Cortex of kidney (tissue), 1 donor: ENCODE results near the gene KCTD16.

ENCODE experiments used
- DNase-seq: peaks from one replicate; lab custom pipeline; 2025; lab: John Stamatoyannopoulos, UW

The KCTD16 gene

GRCh38 chr5:144209361-144209760, 38.7 kb downstream of the KCTD16 start:
- no peak for DNase-seq

GRCh38 chr5:144210655-144211054, 40.0 kb downstream of the KCTD16 start:
- no peak for DNase-seq

DNA sequence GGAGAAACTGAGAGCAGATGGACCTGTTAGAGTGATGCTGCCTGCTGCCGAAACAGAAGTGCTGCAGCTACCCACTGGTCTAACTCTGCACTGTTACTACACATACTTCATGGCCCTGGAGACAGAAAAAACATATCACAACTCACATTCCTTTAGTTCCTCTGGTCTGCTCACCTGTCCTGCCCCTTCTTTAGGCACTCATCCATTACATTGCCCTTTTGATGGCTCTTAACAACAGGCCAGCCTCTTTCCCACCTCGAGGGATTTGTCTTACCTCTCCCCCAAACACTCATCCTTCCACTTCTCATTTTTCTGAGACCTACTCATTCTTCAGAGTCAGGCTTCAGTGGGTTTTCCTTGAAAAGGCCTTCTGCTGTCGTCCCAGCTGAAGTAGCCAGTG, 49.2 kb downstream of the KCTD16 start:
- DNase-seq: no peak

DNA sequence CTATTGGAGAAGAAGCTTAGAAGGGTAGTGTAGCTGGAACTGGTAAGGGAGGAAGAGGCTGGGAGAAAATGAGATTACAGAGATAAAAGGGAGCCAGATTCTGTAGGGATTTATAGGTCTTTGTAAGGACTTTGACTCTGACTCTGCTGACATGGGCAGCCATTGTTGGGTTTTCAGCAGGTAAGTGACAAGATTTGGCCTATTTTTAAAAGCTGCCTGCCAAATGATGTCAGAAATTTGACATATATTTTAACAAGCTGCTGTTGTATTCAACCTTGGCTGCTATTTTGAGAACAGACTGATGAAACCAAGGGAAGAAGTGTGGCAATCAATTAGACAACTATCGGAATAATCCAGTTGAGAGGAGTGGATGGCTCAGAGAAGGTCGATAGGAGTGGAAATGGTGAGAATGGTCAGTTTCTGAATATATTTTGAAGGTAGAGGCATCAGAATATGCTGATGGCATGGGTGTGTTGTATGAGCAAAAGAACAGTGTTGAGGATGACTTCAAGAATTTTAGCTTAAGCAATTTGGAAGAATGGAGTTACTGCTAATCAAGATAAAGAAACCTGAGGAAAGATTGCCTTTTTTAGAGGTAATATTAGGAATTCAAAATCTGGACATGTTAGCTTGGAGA, 56.8 kb downstream of the KCTD16 start:
- DNase-seq: no peak

DNA sequence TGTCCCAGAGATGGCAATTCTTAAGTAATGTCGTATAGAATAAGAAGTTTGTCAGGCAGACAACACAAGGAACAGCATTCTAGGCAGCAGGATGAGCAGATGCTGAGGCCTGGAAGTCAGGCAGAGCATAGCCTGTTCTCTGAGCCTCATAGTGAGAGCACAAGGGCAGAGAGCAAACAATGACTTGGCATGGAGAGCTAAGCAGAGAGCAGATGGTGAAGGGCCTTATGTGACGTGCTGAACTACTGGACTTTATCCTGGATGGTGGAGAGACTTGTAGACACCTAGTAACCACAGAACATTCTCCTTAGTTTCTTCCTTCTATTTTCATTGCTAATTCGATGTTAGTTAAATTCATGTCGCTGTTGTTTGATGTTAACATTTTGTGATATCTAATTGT, 60.1 kb downstream of the KCTD16 start:
- no peak for DNase-seq

DNA sequence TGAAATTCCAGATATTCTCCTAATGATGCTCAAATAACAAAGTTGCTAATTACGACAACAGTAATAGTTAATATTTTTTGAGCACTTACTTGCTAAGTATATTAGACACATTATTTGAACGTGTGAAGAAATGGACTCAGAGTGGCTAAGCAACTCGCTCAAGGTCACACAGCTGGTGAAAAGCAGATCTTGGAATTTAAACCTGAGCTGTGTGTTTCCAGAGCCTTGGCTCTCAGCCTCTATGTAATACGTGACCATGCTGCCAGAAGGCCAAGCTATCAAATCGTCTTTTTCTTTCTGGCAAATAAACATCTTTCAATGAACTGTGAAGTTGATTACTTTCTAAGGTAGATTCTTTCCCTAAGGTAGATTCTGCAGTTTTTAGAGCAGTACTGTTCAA, 61.6 kb downstream of the KCTD16 start:
- no peak for DNase-seq

- no peak for DNase-seq
Measured at GRCh38 chr5:144236499-144236898, 65.8 kb downstream of the KCTD16 start.

GRCh38 chr5:144237851-144238250, 67.2 kb downstream of the KCTD16 start:
- no peak for DNase-seq

DNA sequence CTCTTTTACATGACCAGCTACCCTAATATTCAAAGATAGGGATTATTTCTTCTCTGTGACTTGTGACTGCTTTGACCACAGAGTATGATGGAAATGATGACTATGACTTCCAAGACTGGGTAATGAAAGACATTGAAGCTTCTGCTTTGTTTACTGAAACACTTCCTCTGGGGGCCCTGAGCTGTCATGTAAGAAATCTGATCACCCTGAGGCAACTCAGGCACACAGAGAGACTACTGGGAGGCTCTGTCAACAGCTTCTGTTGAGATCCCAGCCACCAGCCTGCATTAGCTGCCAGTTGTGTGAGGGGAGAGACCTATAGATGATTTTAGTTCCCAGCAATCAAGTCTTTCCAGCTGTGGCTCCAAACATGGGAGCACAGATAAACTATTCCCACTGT, 76.5 kb downstream of the KCTD16 start:
- no peak for DNase-seq

GRCh38 chr5:144248015-144248414, 77.3 kb downstream of the KCTD16 start:
- no peak for DNase-seq

- DNase-seq: no peak
Measured at GRCh38 chr5:144249755-144250464, 79.2 kb downstream of the KCTD16 start.

DNA sequence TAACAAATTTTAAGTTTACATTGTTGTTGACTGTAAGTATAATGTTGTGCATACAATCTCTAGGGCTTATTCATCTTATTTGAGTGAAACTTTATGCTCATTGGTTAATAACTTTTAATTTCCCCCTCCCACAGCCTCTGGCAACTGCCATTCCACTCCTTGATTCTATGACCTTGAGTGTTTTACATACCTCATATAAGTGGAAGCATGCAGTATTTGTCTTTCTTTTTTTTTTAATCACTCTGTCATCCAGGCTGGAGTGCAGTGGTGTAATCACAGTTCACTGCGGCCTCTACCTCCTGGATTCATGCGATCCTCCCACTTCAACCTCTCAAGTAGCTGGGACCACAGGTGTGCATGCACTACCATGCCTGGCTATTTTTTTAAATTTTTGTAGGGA, 83.9 kb downstream of the KCTD16 start:
- no peak for DNase-seq

GRCh38 chr5:144260121-144260520, 89.4 kb downstream of the KCTD16 start:
- DNase-seq: no peak

GRCh38 chr5:144265643-144266247, 95.1 kb downstream of the KCTD16 start:
- no peak for DNase-seq

GRCh38 chr5:144267961-144268513, 97.4 kb downstream of the KCTD16 start:
- no peak for DNase-seq

DNA sequence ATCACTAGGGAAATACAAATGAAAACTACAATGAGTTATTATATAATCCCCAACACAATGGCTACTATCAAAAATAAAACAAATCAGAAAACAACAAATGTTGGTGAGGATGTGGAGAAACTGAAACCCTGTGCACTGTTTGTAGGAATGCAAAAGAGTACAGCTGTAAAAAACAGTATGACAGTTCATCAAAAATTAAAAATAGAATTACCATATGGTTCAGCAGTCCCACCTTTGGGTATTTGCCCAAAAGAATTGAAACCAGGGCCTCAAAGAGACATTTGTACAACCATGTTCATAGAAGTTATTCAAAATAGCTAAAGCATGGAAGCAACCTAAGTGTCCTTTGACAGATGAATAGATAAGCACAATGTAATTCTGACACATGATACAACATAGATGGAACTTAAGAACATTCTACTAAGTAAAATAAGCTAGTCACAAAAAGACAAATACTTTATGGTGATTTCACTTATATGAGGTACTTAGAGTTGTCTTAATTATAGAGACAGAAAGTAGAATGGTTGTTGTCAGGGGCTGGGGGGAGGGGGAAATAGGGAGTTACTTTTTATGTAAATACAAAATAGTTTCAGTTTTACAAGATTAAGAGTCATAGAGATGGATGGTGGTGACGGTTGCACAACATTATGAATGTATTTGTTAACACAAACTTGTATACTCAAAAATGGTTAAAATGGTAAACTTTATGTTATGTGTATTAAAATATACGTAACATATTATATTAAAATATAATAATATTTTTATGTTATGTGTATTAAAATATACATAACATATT, 102.8 kb downstream of the KCTD16 start:
- no peak for DNase-seq

GRCh38 chr5:144275329-144275728, 104.7 kb downstream of the KCTD16 start:
- no peak for DNase-seq

DNA sequence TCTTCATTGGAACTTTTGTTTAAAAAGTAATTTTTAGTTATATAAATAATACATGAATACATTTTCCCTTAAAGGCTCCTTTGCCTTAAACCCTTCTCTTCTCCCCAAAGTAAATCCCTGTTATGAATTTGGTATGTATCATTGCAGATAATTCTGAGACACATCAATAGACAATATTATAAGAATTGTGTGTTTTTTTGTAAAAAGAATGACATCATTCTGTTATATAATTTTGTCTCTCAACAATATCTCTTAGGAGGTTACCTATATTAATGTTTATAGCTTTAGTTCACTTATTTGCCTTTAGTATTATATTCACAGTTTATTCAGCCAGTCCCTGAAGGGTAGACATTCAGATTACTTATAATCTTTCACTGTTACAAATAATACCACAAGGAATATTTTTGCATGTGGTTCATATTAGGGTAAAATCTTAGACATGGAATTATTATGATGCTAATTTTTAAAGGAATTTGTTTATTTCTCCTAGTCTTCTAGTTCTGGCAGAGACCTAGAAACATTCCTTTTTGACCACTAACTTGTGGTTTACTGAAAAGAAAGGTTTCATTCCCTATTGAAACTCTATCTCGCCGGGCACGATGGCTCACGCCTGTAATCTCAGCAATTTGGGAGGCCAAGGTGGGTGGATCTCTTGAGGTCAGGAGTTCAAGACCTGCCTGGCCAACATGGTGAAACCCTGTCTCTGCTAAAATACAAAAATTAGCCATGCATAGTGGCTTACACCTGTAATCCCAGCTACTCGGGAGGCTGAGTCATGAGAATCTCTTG, 105.6 kb downstream of the KCTD16 start:
- no peak for DNase-seq

GRCh38 chr5:144281784-144282183, 111.1 kb downstream of the KCTD16 start:
- no peak for DNase-seq

GRCh38 chr5:144284036-144284435, 113.4 kb downstream of the KCTD16 start:
- DNase-seq: no peak

GRCh38 chr5:144284931-144285502, 114.3 kb downstream of the KCTD16 start:
- DNase-seq: no peak
